ENCODE measurements around the gene FBXO46.

DNA sequence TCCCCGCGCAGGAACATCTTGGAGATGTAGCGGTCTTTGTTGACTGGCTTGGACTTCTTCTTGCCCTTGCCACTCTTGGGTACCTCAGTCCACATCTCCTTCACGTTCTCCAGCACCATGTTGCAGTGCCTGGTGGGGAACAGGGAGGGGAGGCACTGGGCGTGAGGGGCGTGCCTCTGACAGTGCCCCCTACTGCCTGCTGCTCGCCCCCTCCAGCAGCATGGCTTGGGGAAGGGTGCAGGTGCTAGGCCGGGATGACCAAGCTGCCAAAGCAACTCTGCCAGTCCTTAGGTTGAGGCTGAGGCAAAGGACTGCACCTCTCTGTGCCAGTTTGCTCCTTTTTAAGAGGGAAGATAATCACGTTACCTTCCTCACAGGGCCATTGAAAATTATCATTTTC lies 43.1 kb downstream of the FBXO46 start:
- TF ChIP-seq, protein P1, sequence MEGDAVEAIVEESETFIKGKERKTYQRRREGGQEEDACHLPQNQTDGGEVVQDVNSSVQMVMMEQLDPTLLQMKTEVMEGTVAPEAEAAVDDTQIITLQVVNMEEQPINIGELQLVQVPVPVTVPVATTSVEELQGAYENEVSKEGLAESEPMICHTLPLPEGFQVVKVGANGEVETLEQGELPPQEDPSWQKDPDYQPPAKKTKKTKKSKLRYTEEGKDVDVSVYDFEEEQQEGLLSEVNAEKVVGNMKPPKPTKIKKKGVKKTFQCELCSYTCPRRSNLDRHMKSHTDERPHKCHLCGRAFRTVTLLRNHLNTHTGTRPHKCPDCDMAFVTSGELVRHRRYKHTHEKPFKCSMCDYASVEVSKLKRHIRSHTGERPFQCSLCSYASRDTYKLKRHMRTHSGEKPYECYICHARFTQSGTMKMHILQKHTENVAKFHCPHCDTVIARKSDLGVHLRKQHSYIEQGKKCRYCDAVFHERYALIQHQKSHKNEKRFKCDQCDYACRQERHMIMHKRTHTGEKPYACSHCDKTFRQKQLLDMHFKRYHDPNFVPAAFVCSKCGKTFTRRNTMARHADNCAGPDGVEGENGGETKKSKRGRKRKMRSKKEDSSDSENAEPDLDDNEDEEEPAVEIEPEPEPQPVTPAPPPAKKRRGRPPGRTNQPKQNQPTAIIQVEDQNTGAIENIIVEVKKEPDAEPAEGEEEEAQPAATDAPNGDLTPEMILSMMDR (IDR thresholded peaks at IDR 0.05) = no peak
- TF ChIP-seq POLR2A (IDR thresholded peaks at IDR 0.05) = no peak
- TF ChIP-seq POLR2AphosphoS5 (IDR thresholded peaks at IDR 0.05) = no peak
